NB4 (cell line): ENCODE data around the gene SLC26A1.

Experiments
- DNase-seq: peaks from one replicate; pipeline ENCODE4 v3.0.0; 2010; ENCODE audit warnings: low read depth
- H3K4me3 ChIP-seq: one replicate; pipeline ENCODE4 v1.5.1; 2011; ENCODE audit warnings: mild to moderate bottlenecking, low read depth, low read length, moderate library complexity
- CTCF ChIP-seq: IDR thresholded peaks from one replicate; pipeline ENCODE4 v1.5.1; 2012; ENCODE audit warnings: low read depth, low read length
- MAX ChIP-seq: IDR thresholded peaks from 2 replicates; pipeline ENCODE4 v1.6.1; 2011; ENCODE audit warnings: low read depth, low read length
- MYC ChIP-seq: IDR thresholded peaks from 2 replicates; pipeline ENCODE4 v1.6.1; 2011; ENCODE audit warnings: low read depth, low read length
- POLR2A ChIP-seq: IDR thresholded peaks from 2 replicates; pipeline ENCODE4 v1.6.1; 2011; ENCODE audit warnings: mild to moderate bottlenecking; ENCODE audit not compliant: insufficient read length; ENCODE audit errors: extremely low read depth

Gene SLC26A1

DNA sequence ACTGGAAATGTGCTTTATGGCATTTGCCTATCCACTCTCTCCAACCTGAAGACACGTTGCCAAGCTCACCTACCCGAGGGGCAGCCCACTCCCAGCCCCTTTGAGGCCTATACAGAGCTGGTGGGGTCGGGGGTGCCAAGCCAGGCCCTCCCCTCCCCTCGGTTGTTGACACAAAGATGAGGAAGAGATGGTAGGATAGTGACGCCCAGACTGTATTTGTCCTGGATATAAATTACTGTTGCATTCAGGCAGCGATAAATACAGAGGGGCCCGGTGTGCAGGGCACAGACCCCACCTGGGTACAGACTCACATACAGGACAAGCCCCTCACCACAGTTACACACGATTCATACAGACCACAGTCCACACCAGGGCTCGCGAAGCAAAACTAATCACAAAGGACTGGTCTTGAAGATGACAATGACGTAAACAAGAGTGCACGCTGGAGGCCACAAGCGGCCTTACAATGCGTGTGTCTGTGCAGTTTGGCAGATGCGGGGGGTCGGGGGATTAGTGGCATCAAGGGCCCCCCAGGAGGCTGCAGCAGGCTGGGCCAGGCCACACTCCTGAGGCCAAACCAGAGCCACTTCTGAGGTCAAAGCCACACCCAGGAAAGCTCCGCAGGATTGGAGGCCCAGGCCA is 34.4 kb downstream of the SLC26A1 start:
- no peak for TF ChIP-seq MYC
- TF ChIP-seq MAX: no peak
- TF ChIP-seq CTCF: no peak
- TF ChIP-seq POLR2A: no peak
- DNase-seq: no peak
- H3K4me3 ChIP-seq: no peak overlapping the region

GRCh38 chr4:958314-958665 is 34.9 kb downstream of the SLC26A1 start:
- no peak for DNase-seq
- no peak for TF ChIP-seq MAX
- no peak for TF ChIP-seq CTCF
- no peak for TF ChIP-seq POLR2A
- no peak for TF ChIP-seq MYC
- no peak overlapping the region for H3K4me3 ChIP-seq

GRCh38 chr4:957581-958313 is 35.5 kb downstream of the SLC26A1 start:
- TF ChIP-seq MYC: no peak
- no peak for TF ChIP-seq MAX
- no peak for TF ChIP-seq CTCF
- no peak for TF ChIP-seq POLR2A
- H3K4me3 ChIP-seq: no peak overlapping the region
- no peak for DNase-seq

GRCh38 chr4:957231-957580 is 36.0 kb downstream of the SLC26A1 start:
- H3K4me3 ChIP-seq: no peak overlapping the region
- TF ChIP-seq MAX: no peak
- no peak for TF ChIP-seq MYC
- TF ChIP-seq CTCF: no peak
- TF ChIP-seq POLR2A: no peak
- DNase-seq: no peak

GRCh38 chr4:956531-957230 is 36.5 kb downstream of the SLC26A1 start:
- no peak for DNase-seq
- no peak overlapping the region for H3K4me3 ChIP-seq
- TF ChIP-seq CTCF (no peak), MAX (no peak), POLR2A (no peak), MYC (no peak)
